Esophagus muscularis mucosa (tissue), 4 donors: Measurements from ENCODE around the gene ESR2. TPM values are rescaled to one million over a fixed set of nuclear protein-coding genes. Genes with fewer than 3 reads are reported as not detected.
A peak's percentile ranks its signal among the peaks of the same experiment; 100 is the strongest.

Source experiments
- DNase-seq: peaks from one replicate; pipeline ENCODE4 v3.0.0-alpha.2; 2017; ENCODE audit errors: extremely low spot score
- H3K27ac ChIP-seq, 4 donors: fragments of 200-600 bp; sonication (generic); replicated peaks in 1 of 4; 1 replicate in 3 of 4; 2 replicates in 1 of 4; pipeline ENCODE4 v1.5.1; 2016 to 2019; ENCODE audit warnings: mild to moderate bottlenecking in 1 of 4
- H3K27me3 ChIP-seq, 4 donors: fragments of 200-600 bp; sonication (generic); one replicate each; pipeline versions ENCODE4 v1.5.1 to v1.6.0; 2016 to 2019
- H3K36me3 ChIP-seq, 4 donors: fragments of 200-600 bp; sonication (generic); one replicate each; pipeline ENCODE4 v1.5.1; 2016 to 2019
- H3K4me1 ChIP-seq, 4 donors: fragments of 200-600 bp; sonication (generic); one replicate each; pipeline ENCODE4 v1.5.1; 2016 to 2019
- H3K4me3 ChIP-seq, 4 donors: fragments of 200-600 bp; sonication (generic); 1 replicate in 2 of 4; 2 replicates in 2 of 4; pipeline ENCODE4 v1.5.1; 2016 to 2019; ENCODE audit warnings: mild to moderate bottlenecking in 4 of 4, moderate library complexity in 1 of 4
- H3K9me3 ChIP-seq, 4 donors: fragments of 200-600 bp; sonication (generic); 1 replicate in 3 of 4; 2 replicates in 1 of 4; pipeline ENCODE4 v1.5.1; 2016 to 2019
- CTCF ChIP-seq, 3 experiments: fragments of 200-600 bp in 2 of 3; fragments of 450-650 bp in 1 of 3; sonication (generic) in 2 of 3; IDR thresholded peaks; one replicate each; pipeline ENCODE4 v1.5.1; 2017 to 2019; ENCODE audit warnings: antibody characterized with exemption in 3 of 3, mild to moderate bottlenecking in 2 of 3, moderate library complexity in 1 of 3
- EP300 ChIP-seq: sonication (generic); formaldehyde crosslinking; IDR thresholded peaks from one replicate; pipeline ENCODE4 v1.6.1; 2017; ENCODE audit warnings: antibody characterized with exemption
- POLR2A ChIP-seq: fragments of 450-650 bp; IDR thresholded peaks from one replicate; pipeline ENCODE4 v1.6.1; 2017; ENCODE audit warnings: antibody characterized with exemption, moderate library complexity, mild to moderate bottlenecking, low read depth
- POLR2AphosphoS5 ChIP-seq, 2 donors: sonication (generic); formaldehyde crosslinking; IDR thresholded peaks; one replicate each; pipeline ENCODE4 v1.6.1; 2017; ENCODE audit warnings: antibody characterized with exemption in 2 of 2
- WGBS: methylation state at CpG from one replicate; pipeline ENCODE4 v1.1.5; 2018; 5-methylcytosine and 5-hydroxymethylcytosine counted together
- intact Hi-C: fragments of 100-400 bp; cut with DNase I; formaldehyde crosslinking; loops from one replicate; pipeline ENCODE4 v1.15.1; 2023
- total RNA-seq, 4 donors: library from RNA; depleted of rRNA; stranded (reverse); fragments of >200 nt; gene quantifications; one replicate each; pipeline versions ENCODE4 v1.1.0 to v1.2.1, GENCODE V29; 2016

ESR2 gene
- total RNA-seq, 4 donors from 2014 or later, result 0.29 to 0.83 (median 0.42) TPM; not detected in 1

DNA sequence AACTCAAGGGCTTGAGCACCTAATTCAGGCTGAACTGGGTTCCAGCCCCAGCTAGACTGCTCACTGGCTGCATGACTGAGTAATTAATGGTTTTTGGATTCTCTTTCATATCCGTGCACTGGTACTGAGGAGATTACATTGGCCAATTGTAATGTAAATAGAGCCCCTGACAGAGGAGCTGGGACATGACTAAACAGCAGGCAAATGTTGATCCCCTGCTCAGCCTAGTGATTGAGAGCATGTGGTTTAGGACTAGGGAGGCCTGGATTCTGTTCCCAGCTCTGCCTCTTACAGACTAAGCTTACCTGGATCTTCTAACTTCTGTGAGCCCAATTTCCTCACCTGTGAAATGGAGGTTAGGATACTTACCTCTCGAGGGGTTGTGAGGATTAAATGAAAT is 204.3 kb downstream of the ESR2 start:
- intact Hi-C loops, result loop anchor here (10.0 kb wide), 1 partner anchor 55 kb away; no protein-coding TSS in a partner anchor
- TF ChIP-seq EP300 (no peak), CTCF (IDR thresholded peaks at IDR 0.05) (no peak), POLR2AphosphoS5 (IDR thresholded peaks at IDR 0.05) (no peak), POLR2A (no peak)
- H3K36me3 ChIP-seq, result peaks cover 0 to 61% (median 34%) of the 10 kb centered on the region in 4 donors
- H3K4me1 ChIP-seq, result peaks cover 0 to 4% (median 0%) of the 10 kb centered on the region in 4 donors
- H3K9me3 ChIP-seq, result no peaks in the 10 kb centered on the region
- 75% methylated on average over 2 of the region's 2 CpGs for WGBS
- no peak for DNase-seq
- no peaks in the 10 kb centered on the region for H3K27me3 ChIP-seq
- no peak overlapping the region for H3K4me3 ChIP-seq
- H3K27ac ChIP-seq, result no peak overlapping the region

- no peak for TF ChIP-seq POLR2AphosphoS5 (IDR thresholded peaks at IDR 0.05)
- no peak for TF ChIP-seq CTCF (IDR thresholded peaks at IDR 0.05)
- no peak for TF ChIP-seq EP300
- TF ChIP-seq POLR2A, result no peak
- H3K36me3 ChIP-seq, result peaks cover 0 to 63% (median 33%) of the 10 kb centered on the region in 4 donors
- H3K27ac ChIP-seq, result no peak overlapping the region
- no peaks in the 10 kb centered on the region for H3K9me3 ChIP-seq
- DNase-seq, result no peak
- intact Hi-C loops, result loop anchor here (10.0 kb wide), 1 partner anchor 54 kb away; no protein-coding TSS in a partner anchor
- H3K4me1 ChIP-seq, result peaks cover 0 to 14% (median 2%) of the 10 kb centered on the region in 4 donors
- no peak overlapping the region for H3K4me3 ChIP-seq
- H3K27me3 ChIP-seq, result no peaks in the 10 kb centered on the region
Observed at GRCh38 chr14:64088647-64088964, 205.6 kb downstream of the ESR2 start.

DNA sequence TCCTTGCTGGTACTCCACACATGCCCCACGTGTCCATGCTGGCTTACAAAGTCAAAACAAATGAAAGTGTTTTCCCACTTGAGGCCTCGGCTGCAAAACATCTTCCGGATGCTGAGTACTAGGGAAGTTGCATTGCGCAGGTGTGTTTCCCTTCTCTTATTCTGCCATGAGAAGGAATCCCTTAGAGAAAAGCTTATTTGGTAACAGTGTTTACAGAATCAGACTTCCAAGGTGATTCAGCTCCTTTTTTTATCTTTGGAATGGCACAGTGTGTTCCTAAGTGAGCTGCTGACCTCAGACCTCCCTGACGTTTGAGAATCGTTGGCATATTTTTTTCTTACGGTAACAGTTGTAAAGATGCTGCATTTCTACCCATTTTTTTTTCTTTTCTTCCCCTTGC is 211.3 kb downstream of the ESR2 start:
- 66% methylated on average over 7 of the region's 7 CpGs for WGBS

GRCh38 chr14:64081174-64081746 is 212.9 kb downstream of the ESR2 start:
- no peak for DNase-seq
- Histone ChIP-seq H3K9me3 (no peaks in the 10 kb centered on the region), H3K4me3 (no peak overlapping the region), H3K27ac (peak overlapping the region in 3 of 4 donors; percentile 79 to 82 (median 81)), H3K36me3 (peaks cover 5 to 63% (median 22%) of the 10 kb centered on the region in 4 donors), H3K4me1 (peaks cover 14 to 30% (median 18%) of the 10 kb centered on the region in 4 donors), H3K27me3 (no peaks in the 10 kb centered on the region)
- intact Hi-C loops, result loop anchor here (10.0 kb wide), 1 partner anchor 46 kb away; no protein-coding TSS in a partner anchor
- TF ChIP-seq EP300 (no peak), CTCF (IDR thresholded peaks at IDR 0.05) (no peak), POLR2AphosphoS5 (IDR thresholded peaks at IDR 0.05) (no peak), POLR2A (no peak)
- 98% methylated on average over 3 of the region's 3 CpGs for WGBS

More for the DNA sequence above, 211.3 kb downstream of the ESR2 start:
- H3K36me3 ChIP-seq, result peaks cover 5 to 64% (median 23%) of the 10 kb centered on the region in 4 donors
- TF ChIP-seq POLR2A, result no peak
- TF ChIP-seq EP300, result peak; percentile 97
- TF ChIP-seq CTCF (IDR thresholded peaks at IDR 0.05), result no peak
- TF ChIP-seq POLR2AphosphoS5 (IDR thresholded peaks at IDR 0.05), result peak; percentile 72 to 88
- no peak for DNase-seq
- H3K4me3 ChIP-seq, result no peak overlapping the region
- H3K9me3 ChIP-seq, result no peaks in the 10 kb centered on the region
- intact Hi-C loops, result loop anchor here (10.0 kb wide), 1 partner anchor 48 kb away; no protein-coding TSS in a partner anchor
- no peaks in the 10 kb centered on the region for H3K27me3 ChIP-seq
- H3K4me1 ChIP-seq, result peaks cover 14 to 30% (median 18%) of the 10 kb centered on the region in 4 donors
- H3K27ac ChIP-seq, result peak overlapping the region; percentile 79 to 82 (median 81)
